GM18498 (cell line): ENCODE results near the gene STIL.

Experiments used
- ATAC-seq: cut with Tn5 transposase; IDR thresholded peaks from one replicate; pipeline ENCODE4 v1.9.1; 2021; ENCODE audit warnings: mild to moderate bottlenecking, moderate library complexity; ENCODE audit not compliant: unreplicated experiment

The STIL gene

DNA sequence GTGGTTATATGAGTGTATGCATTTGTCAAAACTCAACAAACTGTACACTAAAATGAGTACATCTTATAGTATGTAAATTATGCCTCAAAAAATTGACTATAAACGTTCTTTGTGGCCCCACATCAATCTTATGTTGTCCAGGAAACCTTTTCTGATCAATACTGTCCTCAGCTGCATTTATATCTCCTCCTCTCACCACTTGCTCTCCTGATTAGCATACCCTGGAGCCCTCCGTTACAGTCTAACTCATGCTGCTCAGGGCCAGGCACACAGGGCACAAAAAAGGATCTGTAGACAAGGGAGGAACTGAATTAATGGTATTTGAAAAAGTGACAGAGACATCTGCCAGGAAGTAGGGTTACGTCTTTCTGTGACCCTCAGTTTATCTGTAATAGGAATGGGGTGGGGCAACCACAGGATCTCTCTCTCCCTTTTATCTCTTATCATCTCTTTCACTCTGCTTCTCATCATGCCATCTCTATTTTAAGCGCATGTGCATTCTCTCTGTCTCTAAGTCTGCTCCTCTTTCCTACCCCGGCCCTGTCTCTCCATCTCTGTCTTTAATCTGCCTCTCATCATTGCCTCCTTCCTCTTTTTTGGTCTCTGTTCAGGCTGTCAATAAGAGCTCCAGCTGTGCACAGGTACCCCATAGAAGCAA is 74.9 kb downstream of the STIL start:
- ATAC-seq: no peak

DNA sequence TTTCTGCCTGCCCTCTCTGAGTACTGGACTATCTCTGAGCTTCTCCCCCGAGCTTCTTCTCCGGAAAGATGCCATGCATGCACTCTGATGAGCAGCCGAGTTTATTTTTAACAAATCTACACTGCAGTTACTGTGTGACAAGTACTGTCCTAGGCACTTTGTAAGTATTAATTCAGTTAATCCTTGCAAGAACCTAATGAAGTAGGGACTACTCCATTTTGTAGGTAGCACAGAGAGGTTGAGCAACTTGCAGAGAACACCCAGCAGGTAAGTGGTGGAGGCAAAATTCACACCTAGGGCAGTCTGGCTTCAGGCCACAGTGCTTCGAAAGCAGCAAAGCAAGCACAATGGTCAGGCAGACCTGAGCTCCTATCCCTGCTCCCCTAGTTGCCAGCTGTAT is 78.1 kb downstream of the STIL start:
- ATAC-seq: no peak

GRCh38 chr1:47235241-47235681 is 78.7 kb downstream of the STIL start:
- ATAC-seq: no peak

- ATAC-seq: no peak
These were observed 80.8 kb downstream of the STIL start for GRCh38 chr1:47233186-47233585.

DNA sequence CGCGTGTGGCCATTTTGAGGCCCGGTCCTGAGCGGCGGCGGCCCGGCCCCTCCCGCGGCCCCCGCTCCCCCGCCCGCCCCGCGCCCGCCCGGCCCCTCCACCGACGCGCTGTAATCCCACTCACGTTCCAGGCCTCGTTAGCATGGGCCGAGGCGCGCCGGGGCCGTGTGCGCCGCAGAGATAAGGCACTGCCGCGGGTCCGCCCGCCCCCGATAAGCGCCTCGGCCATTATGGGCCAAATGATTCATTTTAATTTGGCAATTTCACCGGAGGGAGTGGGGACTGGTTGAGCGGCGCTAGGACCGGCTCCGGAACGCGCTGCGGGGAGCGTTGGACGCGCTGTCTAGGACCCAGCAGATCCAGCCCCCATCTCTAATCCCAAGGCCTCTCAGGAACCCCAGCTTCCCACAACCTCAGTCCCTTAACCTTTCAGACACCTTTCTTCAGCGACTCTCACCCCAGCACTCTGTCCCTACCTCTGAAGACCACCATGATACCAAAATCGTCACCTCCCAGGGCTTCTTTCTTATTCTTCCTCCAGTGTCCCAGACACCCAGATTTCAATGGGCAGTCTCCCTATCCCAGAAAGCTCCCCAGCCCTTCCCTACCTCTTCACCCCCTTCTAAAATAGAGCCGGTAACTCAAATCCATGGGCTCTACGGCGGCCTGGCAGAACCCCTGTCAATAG is 81.6 kb downstream of the STIL start, which contains the start of gene TAL1:
Gene TAL1, minus strand, starts transcription at position 39 of the 688 bp plus-strand sequence. CDS start 6,337 bp downstream, outside the sequence.
- ATAC-seq: no peak

- no peak for ATAC-seq
These were observed 82.4 kb downstream of the STIL start for GRCh38 chr1:47231301-47232186.

GRCh38 chr1:47230692-47231300 is 83.2 kb downstream of the STIL start:
- no peak for ATAC-seq

- ATAC-seq: no peak
These were observed 83.9 kb downstream of the STIL start for GRCh38 chr1:47229886-47230691.

DNA sequence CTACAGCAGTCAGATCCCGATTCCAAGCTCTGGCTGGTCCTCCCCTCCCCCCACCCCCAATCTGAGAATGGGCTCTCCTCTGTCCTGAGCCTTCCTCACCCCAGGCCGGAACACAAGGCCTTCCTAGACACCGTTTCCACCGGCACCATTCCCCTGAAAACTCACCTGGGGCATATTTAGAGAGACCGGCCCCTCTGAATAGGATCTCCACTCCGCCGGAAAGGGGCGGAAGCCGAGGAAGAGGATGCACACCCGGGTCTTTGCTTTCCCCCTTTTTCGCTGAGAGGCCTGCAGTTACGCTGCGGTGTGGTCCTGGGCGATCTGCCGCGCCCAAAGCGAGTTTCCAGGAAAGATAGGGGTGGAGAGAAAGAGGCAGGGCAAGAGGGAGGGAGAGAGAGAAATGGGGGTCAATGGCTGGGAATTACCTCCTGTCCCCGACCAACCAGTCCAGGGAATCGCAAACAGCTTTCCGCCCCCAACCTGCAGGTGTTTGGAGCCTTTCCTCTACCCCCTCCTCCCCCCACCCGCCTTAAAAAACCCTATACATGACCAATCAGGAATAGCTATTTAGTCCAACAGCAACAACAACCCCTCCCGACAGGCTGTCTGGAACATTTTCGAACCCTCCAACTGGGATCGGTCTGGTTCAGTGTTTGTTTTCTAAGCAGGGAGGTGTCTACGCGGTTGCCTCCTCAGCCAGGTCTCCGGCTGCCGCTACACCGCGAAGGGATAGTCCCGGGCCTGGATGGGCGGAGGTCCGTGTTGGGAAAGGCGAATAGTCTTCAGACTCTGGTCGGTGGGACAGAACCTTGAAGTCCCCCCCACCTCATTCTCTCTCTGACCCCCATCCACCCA is 84.7 kb downstream of the STIL start:
- ATAC-seq: no peak

DNA sequence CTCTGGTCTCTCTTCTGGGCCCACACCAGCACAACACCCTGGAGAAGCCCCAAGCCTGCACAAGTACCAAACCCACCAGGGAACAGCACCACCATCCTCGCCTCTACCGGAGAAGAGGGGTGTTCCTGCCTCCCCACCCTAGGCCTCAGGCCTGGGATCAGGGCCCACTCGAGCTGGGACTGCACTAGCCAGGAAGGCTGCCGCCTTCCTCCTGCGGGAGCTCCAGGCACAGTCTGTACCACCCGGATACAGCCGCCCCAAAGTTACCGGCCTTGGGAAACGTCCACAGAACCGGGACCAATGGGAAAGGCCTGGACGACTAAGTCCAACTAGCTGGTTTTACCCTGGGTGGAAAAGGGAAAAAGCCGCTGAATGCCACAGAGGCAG is 85.3 kb downstream of the STIL start:
- no peak for ATAC-seq

GRCh38 chr1:47227341-47228232 is 86.4 kb downstream of the STIL start:
- ATAC-seq: no peak

DNA sequence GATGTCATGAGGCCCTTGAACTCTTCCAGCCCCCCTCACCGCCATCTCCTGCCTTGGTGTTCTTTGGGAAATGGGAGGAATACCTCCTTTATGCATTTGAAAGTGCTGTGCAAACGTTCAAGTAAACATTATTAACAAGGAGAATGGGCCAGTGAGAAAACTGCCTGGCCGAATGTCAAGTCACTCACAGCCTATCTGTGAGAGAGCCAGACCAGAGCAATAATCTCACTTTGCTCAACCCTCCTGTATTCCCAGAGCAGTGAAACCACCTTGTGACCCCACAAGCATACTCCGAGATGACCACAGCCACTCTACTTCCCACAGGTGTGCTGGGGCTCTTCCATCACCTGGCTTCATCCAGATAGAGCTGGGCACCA is 87.1 kb downstream of the STIL start:
- ATAC-seq: no peak

GRCh38 chr1:47226121-47226838 is 87.7 kb downstream of the STIL start:
- ATAC-seq: no peak

DNA sequence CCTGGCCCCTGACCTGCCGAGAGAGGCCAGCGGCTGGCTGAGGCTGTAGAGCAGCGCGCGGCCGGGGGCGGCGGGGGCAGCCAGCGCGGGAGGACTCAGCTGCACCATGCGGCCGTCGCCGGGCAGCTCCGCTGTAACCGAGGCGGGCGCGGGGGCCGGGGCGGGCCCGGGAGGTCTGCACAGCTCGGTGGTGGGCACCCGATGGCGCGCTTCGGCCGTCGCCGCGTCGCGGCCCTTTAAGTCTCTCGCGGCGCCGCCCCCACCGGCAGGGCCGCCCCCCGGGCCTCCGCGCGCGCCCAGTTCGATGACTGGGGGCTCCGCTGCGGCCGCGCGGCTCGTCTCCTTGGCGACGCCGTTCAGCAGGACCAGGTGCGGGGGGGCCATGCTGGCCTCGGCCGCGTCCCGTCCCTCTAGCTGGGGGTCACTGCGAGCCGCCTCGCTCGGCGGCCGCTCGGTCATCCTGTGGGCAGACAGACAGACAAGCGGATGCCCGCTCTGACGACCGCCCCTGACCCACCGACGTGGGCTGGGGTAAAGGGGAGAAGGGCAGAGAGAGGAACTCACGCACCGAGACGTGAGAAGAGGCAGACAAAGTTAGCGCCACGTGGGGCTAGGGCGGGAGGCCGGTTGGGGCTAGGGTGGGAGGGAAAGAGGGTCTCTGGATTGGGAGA is 88.4 kb downstream of the STIL start:
- no peak for ATAC-seq

GRCh38 chr1:47224676-47225399 is 89.1 kb downstream of the STIL start:
- no peak for ATAC-seq

- no peak for ATAC-seq
These were observed 89.8 kb downstream of the STIL start for GRCh38 chr1:47223921-47224675.
